Retinal pigment epithelial cell (primary cell): ENCODE data around the gene RASAL2.
"Not testable (repeated sequence)": the region's sequence is repeated elsewhere in the genome, so short reads cannot be mapped to it uniquely, and the experiment has no call there.

ENCODE experiments used
- DNase-seq: peaks from one replicate; pipeline ENCODE4 v3.0.0-alpha.2; 2010; ENCODE audit warnings: low read depth
- H3K4me3 ChIP-seq: 2 replicates; pipeline ENCODE4 v1.5.1; 2011; ENCODE audit warnings: mild to moderate bottlenecking, low read length, control low read depth, moderate library complexity
- CTCF ChIP-seq: conservative IDR thresholded peaks from 2 replicates; pipeline ENCODE4 v1.5.1; 2011; ENCODE audit warnings: low read depth, low read length, control low read depth, inconsistent platforms

RASAL2 gene

GRCh38 chr1:178376008-178376407, 282.1 kb downstream of the RASAL2 start:
- no peak overlapping the region for H3K4me3 ChIP-seq
- no peak for TF ChIP-seq CTCF
- no peak for DNase-seq

DNA sequence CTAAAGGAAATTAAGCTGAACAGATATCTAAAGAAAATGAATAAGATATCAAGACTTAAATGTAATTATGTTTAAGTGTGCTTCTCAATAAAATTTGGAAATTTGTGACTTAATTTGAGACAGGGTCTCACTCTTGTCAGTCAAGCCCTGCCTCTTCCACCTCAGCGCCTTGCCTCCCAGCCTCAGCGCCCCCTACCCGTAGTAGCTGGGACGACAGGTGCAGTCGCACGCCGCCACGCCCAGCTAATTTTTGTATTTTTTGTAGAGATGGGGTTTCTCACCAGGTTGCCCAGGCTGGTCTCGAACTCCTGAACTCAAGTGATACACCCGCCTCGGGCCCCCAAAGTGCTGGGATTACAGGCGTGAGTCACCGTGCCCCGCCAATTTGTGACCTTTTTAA, 285.9 kb downstream of the RASAL2 start:
- TF ChIP-seq CTCF, result peak; percentile 39
- DNase-seq, result no peak
- H3K4me3 ChIP-seq, result no peak overlapping the region

- no peak for TF ChIP-seq CTCF
- no peak overlapping the region for H3K4me3 ChIP-seq
- no peak for DNase-seq
Observed at GRCh38 chr1:178382372-178382771, 288.5 kb downstream of the RASAL2 start.

DNA sequence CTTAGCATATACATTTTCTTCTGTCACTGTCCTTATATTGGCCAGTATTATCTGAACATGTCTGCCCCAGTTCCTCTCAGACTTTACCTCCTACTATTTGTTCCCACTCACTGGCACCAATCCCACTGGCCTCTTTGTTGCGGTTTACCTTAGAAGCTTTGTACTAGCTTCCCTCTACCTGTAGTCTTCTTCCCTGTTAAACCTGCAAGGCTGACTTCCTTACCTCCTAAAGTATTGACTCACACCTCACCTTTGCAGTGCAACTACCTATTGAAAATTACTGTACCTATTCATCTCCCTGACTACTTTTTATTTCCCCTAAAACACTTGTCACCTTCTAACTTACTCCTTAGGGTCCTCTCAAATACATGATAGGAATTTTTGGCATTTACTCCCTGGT, 291.8 kb downstream of the RASAL2 start:
- no peak for DNase-seq
- no peak overlapping the region for H3K4me3 ChIP-seq
- no peak for TF ChIP-seq CTCF

DNA sequence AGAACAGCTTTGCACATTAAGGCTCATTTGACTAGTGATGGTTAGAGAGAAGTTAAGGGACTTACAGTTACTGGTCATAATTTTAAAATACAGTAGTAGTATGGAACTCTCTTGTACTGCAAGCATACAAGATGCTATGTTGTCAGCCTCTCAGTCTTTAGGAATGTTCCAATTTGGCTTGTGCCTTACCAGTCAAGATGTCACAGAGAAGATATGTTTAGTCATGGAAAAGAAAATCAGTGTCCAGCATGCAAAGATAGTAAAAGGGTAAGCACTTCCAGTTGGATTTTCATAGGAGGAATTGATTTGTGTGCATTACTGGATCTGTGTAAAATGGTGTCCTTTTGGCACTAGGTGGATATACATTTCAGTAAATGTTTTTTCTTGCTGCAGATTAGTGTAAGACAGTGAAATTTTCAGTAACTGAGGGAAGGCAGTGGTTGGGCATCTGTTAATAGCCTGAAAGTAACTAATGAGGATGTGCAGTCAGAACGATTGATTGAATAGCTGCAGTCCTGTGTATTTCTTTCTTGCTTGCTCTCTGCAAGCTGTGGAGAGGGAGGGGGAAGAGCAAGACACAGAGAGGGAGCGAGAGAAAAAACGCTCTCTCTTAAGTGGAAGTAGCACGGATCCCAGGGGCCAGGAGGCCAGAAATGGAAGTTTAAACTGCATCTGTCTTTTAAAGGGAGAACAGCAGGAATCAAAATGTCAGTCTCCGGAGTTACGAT, 294.7 kb downstream of the RASAL2 start:
- DNase-seq, result no peak
- TF ChIP-seq CTCF, result no peak
- no peak overlapping the region for H3K4me3 ChIP-seq

GRCh38 chr1:178389441-178389840, 295.5 kb downstream of the RASAL2 start:
- no peak for DNase-seq
- no peak for TF ChIP-seq CTCF
- no peak overlapping the region for H3K4me3 ChIP-seq

DNA sequence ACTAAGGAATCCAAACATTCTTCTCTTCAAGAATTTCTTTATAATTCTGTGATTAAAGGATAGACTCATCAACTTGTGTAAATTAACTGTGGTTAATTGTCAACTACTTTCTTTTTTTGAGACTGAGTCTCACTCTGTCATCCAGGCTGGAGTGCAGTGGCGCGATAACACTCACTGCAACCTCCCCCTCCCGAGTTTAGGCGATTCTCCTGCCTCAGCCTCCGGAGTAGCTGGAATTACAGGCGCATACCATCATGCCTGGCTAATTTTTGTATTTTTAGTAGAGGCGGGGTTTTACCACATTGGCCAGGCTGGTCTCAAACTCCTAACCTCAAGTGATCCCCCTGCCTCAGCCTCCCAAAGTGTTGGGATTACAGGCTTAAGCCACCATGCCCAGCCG, 296.4 kb downstream of the RASAL2 start:
- DNase-seq, H3K4me3 ChIP-seq: not testable (repeated sequence)
